Erythroblast (primary cell): Measurements from ENCODE around the gene UBL7.

ENCODE experiments used
- GATA1 ChIP-seq: IDR thresholded peaks from 2 replicates; pipeline ENCODE4 v1.6.1; 2011; ENCODE audit warnings: low read depth, mild to moderate bottlenecking, control low read depth, low read length, moderate library complexity
- POLR2A ChIP-seq: IDR thresholded peaks from 2 replicates; pipeline ENCODE4 v1.6.1; 2011; ENCODE audit warnings: mild to moderate bottlenecking, low read length

- TF ChIP-seq GATA1 (no peak), POLR2A (no peak)
Measured at GRCh38 chr15:74408385-74408784, 52.6 kb downstream of the UBL7 start.
